ENCODE data around the gene CPA5.

- TF ChIP-seq CTCF (IDR thresholded peaks at IDR 0.05) (no peak), EZH2phosphoT487 (IDR thresholded peaks at IDR 0.05; ENCODE audit: borderline replicate concordance, low read depth) (no peak), POLR2AphosphoS5 (IDR thresholded peaks at IDR 0.05; ENCODE audit: low read depth, low read length) (no peak), IRF3 (IDR thresholded peaks at IDR 0.05; ENCODE audit: low read depth, low read length) (no peak), GABPA (IDR thresholded peaks at IDR 0.05; ENCODE audit: low read depth) (no peak)
Measured at GRCh38 chr7:130398526-130399090, 54.0 kb downstream of the CPA5 start.

Measured in SK-N-SH (cell line).